A673 (cell line): ENCODE data around the gene PPP4R2. TPM values are rescaled to one million over a fixed set of nuclear protein-coding genes. Genes with fewer than 3 reads are reported as not detected.

Experiments
- BruUV-seq: library from RNA; stranded (reverse); fragments of 400-500 nt; replicated peaks from 2 replicates; lab custom pipeline; 2021; lab: Mats Ljungman, UMichigan
- CTCF ChIA-PET: fragments of 300-600 bp; sonication (Branson Sonifier 250); formaldehyde crosslinking; loops from one replicate; lab custom pipeline; 2022; ENCODE audit warnings: antibody characterized with exemption; lab: Charles Lee
- POLR2A ChIA-PET: fragments of 300-600 bp; sonication (Branson Sonifier 250); formaldehyde crosslinking; loops from one replicate; lab custom pipeline; 2022; ENCODE audit warnings: antibody characterized with exemption; ENCODE audit not compliant: low non-redundant PET; lab: Charles Lee
- DNase-seq: peaks from one replicate; pipeline ENCODE4 v3.0.0-alpha.2; 2015; ENCODE audit warnings: low spot score
- H3K27ac ChIP-seq: fragments of 200-600 bp; sonication (generic); 2 replicates; pipeline ENCODE4 v1.5.1; 2016; ENCODE audit warnings: mixed run types, low read depth, mild to moderate bottlenecking, mixed read lengths, antibody characterized with exemption, low read length; ENCODE audit not compliant: poor library complexity, severe bottlenecking
- H3K27me3 ChIP-seq: fragments of 200-600 bp; sonication (generic); replicated peaks from 2 replicates; pipeline ENCODE4 v1.6.1; 2017; ENCODE audit warnings: mixed run types, low read depth, mild to moderate bottlenecking, mixed read lengths, antibody characterized with exemption, low read length; ENCODE audit not compliant: insufficient read depth, poor library complexity
- H3K36me3 ChIP-seq: fragments of 200-600 bp; sonication (generic); 2 replicates; pipeline ENCODE4 v1.6.1; 2016; ENCODE audit warnings: mixed run types, mild to moderate bottlenecking, mixed read lengths, antibody characterized with exemption, low read length; ENCODE audit not compliant: insufficient read depth, poor library complexity, severe bottlenecking
- H3K4me1 ChIP-seq: fragments of 200-600 bp; sonication (generic); 2 replicates; pipeline ENCODE4 v1.6.1; 2017; ENCODE audit warnings: mixed run types, mild to moderate bottlenecking, mixed read lengths, antibody characterized with exemption, low read length; ENCODE audit not compliant: insufficient read depth, poor library complexity, severe bottlenecking
- H3K4me3 ChIP-seq: fragments of 200-600 bp; sonication (generic); 2 replicates; pipeline ENCODE4 v1.5.1; 2016; ENCODE audit warnings: low read depth, mixed run types, mild to moderate bottlenecking, mixed read lengths, low read length; ENCODE audit not compliant: poor library complexity, severe bottlenecking
- H3K9me3 ChIP-seq: fragments of 200-600 bp; sonication (generic); 2 replicates; pipeline ENCODE4 v1.6.1; 2016; ENCODE audit warnings: mixed run types, low read depth, mild to moderate bottlenecking, mixed read lengths, antibody characterized with exemption, low read length; ENCODE audit not compliant: poor library complexity, severe bottlenecking
- EZH2 ChIP-seq: fragments of 200-600 bp; sonication (generic); IDR thresholded peaks from 2 replicates; pipeline ENCODE4 v1.6.1; 2017; ENCODE audit warnings: borderline replicate concordance, low read depth, mild to moderate bottlenecking, mixed read lengths, antibody characterized with exemption, low read length; ENCODE audit not compliant: poor library complexity, severe bottlenecking
- intact Hi-C: fragments of 100-400 bp; cut with micrococcal nuclease; formaldehyde crosslinking; loops from one replicate; pipeline ENCODE4 v1.10.0; 2022; ENCODE audit not compliant: unreplicated experiment
- total RNA-seq: library from RNA; stranded (reverse); gene quantifications from 2 replicates; pipeline ENCODE4 v1.2.3, GENCODE V29; 2021
- TF ChIP-seq, protein P1 (sequence below): fragments of 300-800, 200-600 bp; sonication (generic); conservative IDR thresholded peaks from 2 replicates; pipeline ENCODE4 v1.5.1; 2017; ENCODE audit warnings: low read depth, mild to moderate bottlenecking, antibody characterized with exemption, low read length, moderate library complexity, mixed read lengths

PPP4R2 gene
- total RNA-seq, 1 experiment from 2014 or later = 41.4 TPM

DNA sequence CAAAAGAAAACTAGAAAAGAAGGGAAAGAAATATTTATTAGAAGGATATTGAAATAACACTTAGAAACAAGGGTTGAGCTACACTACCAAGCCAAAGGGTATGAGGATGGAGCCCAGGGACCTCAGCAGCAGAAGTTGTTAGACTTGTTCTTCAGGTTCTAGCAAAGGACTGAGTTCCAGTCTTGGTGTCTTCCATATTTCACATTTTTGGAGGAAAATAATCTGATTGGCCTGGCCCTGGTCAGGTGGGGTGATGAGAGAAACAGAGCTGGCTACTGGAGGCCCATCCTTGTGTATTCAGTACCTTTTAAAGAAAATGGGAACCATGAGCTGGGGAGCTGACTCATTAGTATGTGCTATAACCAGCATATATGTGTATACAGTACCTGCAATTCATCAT, 28.2 kb downstream of the PPP4R2 start:
- Histone ChIP-seq H3K4me1 (no peaks in the 10 kb centered on the region), H3K27me3 (no peaks in the 10 kb centered on the region), H3K36me3 (no peaks in the 10 kb centered on the region), H3K9me3 (no peaks in the 10 kb centered on the region), H3K4me3 (no peak overlapping the region), H3K27ac (no peak overlapping the region)
- no TSS peak for BruUV-seq
- no peak for DNase-seq
- intact Hi-C loops = no loop called here
- TF ChIP-seq, protein P1, sequence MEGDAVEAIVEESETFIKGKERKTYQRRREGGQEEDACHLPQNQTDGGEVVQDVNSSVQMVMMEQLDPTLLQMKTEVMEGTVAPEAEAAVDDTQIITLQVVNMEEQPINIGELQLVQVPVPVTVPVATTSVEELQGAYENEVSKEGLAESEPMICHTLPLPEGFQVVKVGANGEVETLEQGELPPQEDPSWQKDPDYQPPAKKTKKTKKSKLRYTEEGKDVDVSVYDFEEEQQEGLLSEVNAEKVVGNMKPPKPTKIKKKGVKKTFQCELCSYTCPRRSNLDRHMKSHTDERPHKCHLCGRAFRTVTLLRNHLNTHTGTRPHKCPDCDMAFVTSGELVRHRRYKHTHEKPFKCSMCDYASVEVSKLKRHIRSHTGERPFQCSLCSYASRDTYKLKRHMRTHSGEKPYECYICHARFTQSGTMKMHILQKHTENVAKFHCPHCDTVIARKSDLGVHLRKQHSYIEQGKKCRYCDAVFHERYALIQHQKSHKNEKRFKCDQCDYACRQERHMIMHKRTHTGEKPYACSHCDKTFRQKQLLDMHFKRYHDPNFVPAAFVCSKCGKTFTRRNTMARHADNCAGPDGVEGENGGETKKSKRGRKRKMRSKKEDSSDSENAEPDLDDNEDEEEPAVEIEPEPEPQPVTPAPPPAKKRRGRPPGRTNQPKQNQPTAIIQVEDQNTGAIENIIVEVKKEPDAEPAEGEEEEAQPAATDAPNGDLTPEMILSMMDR = no peak
- TF ChIP-seq EZH2 = no peak
- CTCF ChIA-PET = no interaction called here
- POLR2A ChIA-PET = no interaction called here

DNA sequence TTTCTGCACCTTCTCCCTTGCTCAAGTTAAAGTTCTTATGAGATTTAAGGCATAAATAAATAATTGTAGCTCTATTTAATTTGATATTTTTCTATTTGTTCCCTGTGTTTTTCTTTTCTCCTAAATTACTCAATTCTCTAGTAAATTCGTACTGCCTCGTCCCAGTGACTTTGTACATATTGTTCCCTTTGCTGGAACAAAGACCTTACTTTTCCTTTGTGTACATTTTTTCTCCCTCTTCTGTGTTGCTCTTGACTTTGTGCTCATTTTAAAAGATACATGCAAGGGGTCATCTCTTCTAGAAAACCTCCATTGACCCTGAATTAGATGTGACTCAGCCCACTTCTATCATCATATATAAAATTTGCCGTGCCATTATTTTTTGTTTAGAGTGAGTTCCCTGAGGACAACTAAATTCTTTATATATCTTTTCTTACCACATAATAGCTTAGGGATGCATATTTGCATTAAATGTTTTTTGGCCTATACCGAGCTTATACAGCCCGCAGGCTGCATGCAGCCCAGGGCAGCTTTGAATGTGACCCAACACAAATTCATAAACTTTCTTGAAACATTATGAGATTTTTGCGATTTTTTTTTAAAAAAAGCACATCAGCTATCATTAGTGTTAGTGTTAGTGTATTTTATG, 29.6 kb downstream of the PPP4R2 start:
- TF ChIP-seq EZH2 = no peak
- Histone ChIP-seq H3K27me3 (no peaks in the 10 kb centered on the region), H3K36me3 (no peaks in the 10 kb centered on the region), H3K9me3 (no peaks in the 10 kb centered on the region), H3K4me1 (no peaks in the 10 kb centered on the region), H3K4me3 (no peak overlapping the region), H3K27ac (no peak overlapping the region)
- ChIA-PET POLR2A (no interaction called here), CTCF (no interaction called here)
- no TSS peak for BruUV-seq
- DNase-seq = no peak
- intact Hi-C loops = no loop called here

DNA sequence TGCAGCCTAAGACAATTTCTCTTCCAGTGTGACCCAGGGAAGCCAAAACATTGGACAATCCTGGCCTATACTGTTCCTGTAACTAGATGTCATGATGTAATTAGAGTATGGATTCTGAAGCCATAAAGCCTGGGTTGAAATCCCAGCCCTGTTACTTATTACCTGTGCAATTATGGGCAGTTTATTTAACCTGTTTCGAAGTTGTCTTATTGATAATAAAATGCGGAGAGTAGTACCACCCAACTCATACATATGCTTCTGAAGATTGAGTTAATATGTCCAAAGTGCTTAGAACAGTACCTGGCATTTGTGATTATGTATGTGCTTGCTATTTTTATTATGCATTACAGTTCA, 30.1 kb downstream of the PPP4R2 start:
- DNase-seq = no peak
- H3K9me3 ChIP-seq = no peaks in the 10 kb centered on the region
- no peaks in the 10 kb centered on the region for H3K36me3 ChIP-seq
- no peak for TF ChIP-seq EZH2
- TF ChIP-seq, protein P1 = no peak
- H3K27ac ChIP-seq = no peak overlapping the region
- ChIA-PET CTCF (no interaction called here), POLR2A (no interaction called here)
- BruUV-seq = no TSS peak
- H3K27me3 ChIP-seq = no peaks in the 10 kb centered on the region
- H3K4me3 ChIP-seq = no peak overlapping the region
- intact Hi-C loops = no loop called here
- H3K4me1 ChIP-seq = no peaks in the 10 kb centered on the region

DNA sequence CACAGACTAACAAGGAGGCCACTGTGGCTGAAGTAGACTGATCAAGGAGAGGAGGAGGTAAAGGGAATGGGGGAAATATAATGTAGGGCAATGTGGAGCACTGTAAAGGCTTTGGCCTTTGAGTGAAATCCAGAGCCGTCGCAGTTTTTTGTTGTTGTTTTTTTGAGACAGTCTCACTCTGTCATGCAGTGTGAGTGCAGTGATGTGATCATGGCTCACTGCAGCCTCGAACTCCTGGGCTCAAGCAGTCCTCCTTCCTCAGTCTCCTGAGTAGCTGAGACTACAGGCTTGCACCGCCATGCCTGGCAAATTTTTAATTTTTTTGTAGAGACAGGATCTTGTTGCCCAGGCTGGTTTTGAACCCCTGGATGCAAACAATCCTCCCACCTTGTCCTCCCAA, 32.2 kb downstream of the PPP4R2 start:
- no peaks in the 10 kb centered on the region for H3K9me3 ChIP-seq
- no peak for DNase-seq
- no peaks in the 10 kb centered on the region for H3K36me3 ChIP-seq
- no peaks in the 10 kb centered on the region for H3K4me1 ChIP-seq
- TF ChIP-seq EZH2 = no peak
- TF ChIP-seq, protein P1 = no peak
- H3K27ac ChIP-seq = no peak overlapping the region
- no peak overlapping the region for H3K4me3 ChIP-seq
- ChIA-PET CTCF (no interaction called here), POLR2A (no interaction called here)
- intact Hi-C loops = no loop called here
- BruUV-seq = no TSS peak
- H3K27me3 ChIP-seq = no peaks in the 10 kb centered on the region
